NCI-H187 (cell line): ENCODE results near the gene CCNT1.
"Not testable (repeated sequence)": the region's sequence is repeated elsewhere in the genome, so short reads cannot be mapped to it uniquely, and the experiment has no call there.

Experiments
- DNase-seq, 2 experiments: peaks; one replicate each; lab custom pipeline; 2025; lab: John Stamatoyannopoulos, UW

CCNT1 gene

GRCh38 chr12:48691826-48692487 is 24.6 kb downstream of the CCNT1 start:
- no peak for DNase-seq

GRCh38 chr12:48690990-48691389 is 25.5 kb downstream of the CCNT1 start:
- DNase-seq: no peak

GRCh38 chr12:48690436-48690835 is 26.1 kb downstream of the CCNT1 start:
- DNase-seq: no peak

GRCh38 chr12:48688836-48689235 is 27.7 kb downstream of the CCNT1 start:
- no peak for DNase-seq

- no peak for DNase-seq
Measured at GRCh38 chr12:48687592-48687991, 28.9 kb downstream of the CCNT1 start.

- no peak for DNase-seq
Measured at GRCh38 chr12:48686615-48687334, 29.7 kb downstream of the CCNT1 start.

- DNase-seq: no peak
Measured at GRCh38 chr12:48686037-48686595, 30.4 kb downstream of the CCNT1 start.

- no peak for DNase-seq
Measured at GRCh38 chr12:48683534-48683933, 33.0 kb downstream of the CCNT1 start.

- DNase-seq: no peak
Measured at GRCh38 chr12:48682927-48683326, 33.6 kb downstream of the CCNT1 start.

GRCh38 chr12:48682533-48682905 is 34.0 kb downstream of the CCNT1 start:
- DNase-seq: not testable (repeated sequence)

- peak; percentile 94 to 98 for DNase-seq
Measured at GRCh38 chr12:48681710-48682532, 34.6 kb downstream of the CCNT1 start, which contains the start of gene KANSL2. Gene KANSL2, minus strand, starts transcription at chr12:48682238. Its CDS starts 606 bp downstream, at chr12:48681632.

GRCh38 chr12:48681399-48681709 is 35.2 kb downstream of the CCNT1 start:
- DNase-seq: no peak

- no peak for DNase-seq
Measured at GRCh38 chr12:48680861-48681260, 35.6 kb downstream of the CCNT1 start.

- no peak for DNase-seq
Measured at GRCh38 chr12:48678551-48679185, 37.8 kb downstream of the CCNT1 start.

- no peak for DNase-seq
Measured at GRCh38 chr12:48671231-48671856, 45.2 kb downstream of the CCNT1 start.

- no peak for DNase-seq
Measured at GRCh38 chr12:48668996-48669395, 47.5 kb downstream of the CCNT1 start.

- no peak for DNase-seq
Measured at GRCh38 chr12:48659863-48660262, 56.6 kb downstream of the CCNT1 start.

GRCh38 chr12:48651681-48652080 is 64.8 kb downstream of the CCNT1 start:
- no peak for DNase-seq

GRCh38 chr12:48645354-48645753 is 71.2 kb downstream of the CCNT1 start:
- not testable (repeated sequence) for DNase-seq

GRCh38 chr12:48643011-48643410 is 73.5 kb downstream of the CCNT1 start:
- no peak for DNase-seq

- DNase-seq: not testable (repeated sequence)
Measured at GRCh38 chr12:48641752-48642555, 74.6 kb downstream of the CCNT1 start.
